CD4-positive, alpha-beta T cell (primary cell): ENCODE results near the gene NTN4. TPM values are rescaled to one million over a fixed set of nuclear protein-coding genes. Genes with fewer than 3 reads are reported as not detected.
"Not testable (repeated sequence)": the region's sequence is repeated elsewhere in the genome, so short reads cannot be mapped to it uniquely, and the experiment has no call there.

Source experiments
- ATAC-seq: fragments of 200-7000 bp; cut with Tn5 transposase; one replicate; pipeline ENCODE4 v1.10.0; 2022; ENCODE audit warnings: mild to moderate bottlenecking; ENCODE audit not compliant: poor library complexity
- CTCF ChIA-PET: fragments of 350-600 bp; sonication (Branson Sonifier 250); formaldehyde crosslinking; loops from one replicate; lab custom pipeline; 2021; ENCODE audit warnings: antibody characterized with exemption, inconsistent platforms; lab: Charles Lee
- POLR2A ChIA-PET: fragments of 350-600 bp; sonication (Branson Sonifier 250); formaldehyde crosslinking; loops from one replicate; lab custom pipeline; 2021; ENCODE audit warnings: antibody characterized with exemption, inconsistent platforms; lab: Charles Lee
- DNase-seq, 14 experiments: peaks; one replicate each; pipeline ENCODE4 v3.0.0-alpha.2; 2013 to 2020; ENCODE audit warnings: mixed read lengths in 2 of 14
- H3K27ac ChIP-seq, 2 donors: one replicate each; pipeline versions ENCODE4 v1.5.1 to v1.7.0; 2013; ENCODE audit warnings: low read length in 2 of 2, low read depth in 1 of 2, mild to moderate bottlenecking in 1 of 2
- H3K27me3 ChIP-seq, 2 experiments: 1 replicate in 1 of 2; 2 replicates in 1 of 2; pipeline versions ENCODE4 v1.6.1 to v1.7.0; 2013; ENCODE audit warnings: low read length in 2 of 2, control low read depth in 1 of 2, mild to moderate bottlenecking in 1 of 2, moderate library complexity in 1 of 2; ENCODE audit not compliant: insufficient read depth in 2 of 2, control insufficient read depth in 1 of 2
- H3K36me3 ChIP-seq: one replicate; pipeline ENCODE4 v1.6.1; 2013; ENCODE audit warnings: low read length, control low read depth; ENCODE audit not compliant: insufficient read depth
- H3K4me1 ChIP-seq: one replicate; pipeline ENCODE4 v1.6.1; 2013; ENCODE audit warnings: low read length, control low read depth; ENCODE audit not compliant: insufficient read depth
- H3K4me3 ChIP-seq: one replicate; pipeline ENCODE4 v1.5.1; 2013; ENCODE audit warnings: mild to moderate bottlenecking, low read length, moderate library complexity
- H3K9me3 ChIP-seq, 2 experiments: 1 replicate in 1 of 2; 2 replicates in 1 of 2; pipeline versions ENCODE4 v1.6.1 to v1.7.0; 2013; ENCODE audit warnings: low read length in 2 of 2, mild to moderate bottlenecking in 2 of 2, control low read depth in 1 of 2, moderate library complexity in 1 of 2; ENCODE audit not compliant: control insufficient read depth in 1 of 2, insufficient read depth in 1 of 2
- H3K27ac Mint-ChIP-seq: one replicate; pipeline ENCODE4 v1.8.0; 2020; ENCODE audit warnings: mixed read lengths
- H3K27me3 Mint-ChIP-seq: one replicate; pipeline ENCODE4 v1.8.0; 2021; ENCODE audit warnings: mixed read lengths
- H3K36me3 Mint-ChIP-seq: one replicate; pipeline ENCODE4 v1.8.0; 2021; ENCODE audit warnings: low read depth, mixed read lengths
- H3K4me1 Mint-ChIP-seq: one replicate; pipeline ENCODE4 v1.8.0; 2021; ENCODE audit warnings: low read depth, mixed read lengths
- H3K4me3 Mint-ChIP-seq: one replicate; pipeline ENCODE4 v1.8.0; 2020; ENCODE audit warnings: mild to moderate bottlenecking, mixed read lengths
- H3K9me3 Mint-ChIP-seq: one replicate; pipeline ENCODE4 v1.8.0; 2020; ENCODE audit warnings: mixed read lengths
- intact Hi-C, 2 experiments: fragments of 100-400 bp; cut with DNase I in 1 of 2; cut with micrococcal nuclease in 1 of 2; formaldehyde crosslinking; loops; one replicate each; pipeline versions ENCODE4 v1.15.1 to v1.9.0; 2023 to 2025; cut with DNase I, micrococcal nuclease
- total RNA-seq, 174 experiments: library from RNA in 2 of 174; stranded (reverse) in 2 of 174; gene quantifications; one replicate each; pipeline ENCODE4 v1.2.3 and lab custom pipeline; 2021 to 2026
- TF ChIP-seq, protein P1 (sequence below): fragments of 200-600 bp; IDR thresholded peaks from one replicate; pipeline ENCODE4 v1.8.0; 2022; ENCODE audit warnings: antibody characterized with exemption, mild to moderate bottlenecking

Gene NTN4
- total RNA-seq, 2 experiments from 2014 or later = 0.47 to 0.71 TPM

DNA sequence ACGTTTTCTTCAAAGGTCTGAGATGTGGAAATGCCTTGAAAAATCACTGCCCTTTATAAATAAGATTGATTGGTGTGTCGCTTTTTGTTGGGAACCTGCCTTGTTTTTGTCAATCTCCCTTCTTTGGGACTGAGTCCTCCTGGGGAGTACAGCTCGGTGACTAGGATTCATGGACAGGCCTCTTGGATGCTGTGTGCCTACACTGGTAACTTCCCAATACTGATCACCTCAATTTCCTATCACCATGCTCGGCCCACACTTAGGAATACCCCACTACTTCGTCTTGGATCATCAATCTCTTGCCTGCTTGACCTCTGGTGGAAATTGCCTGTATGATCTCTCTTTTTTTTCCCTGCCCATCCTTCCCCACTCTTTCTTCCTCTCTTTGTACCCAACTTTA is 34.2 kb downstream of the NTN4 start:
- TF ChIP-seq, protein P1, sequence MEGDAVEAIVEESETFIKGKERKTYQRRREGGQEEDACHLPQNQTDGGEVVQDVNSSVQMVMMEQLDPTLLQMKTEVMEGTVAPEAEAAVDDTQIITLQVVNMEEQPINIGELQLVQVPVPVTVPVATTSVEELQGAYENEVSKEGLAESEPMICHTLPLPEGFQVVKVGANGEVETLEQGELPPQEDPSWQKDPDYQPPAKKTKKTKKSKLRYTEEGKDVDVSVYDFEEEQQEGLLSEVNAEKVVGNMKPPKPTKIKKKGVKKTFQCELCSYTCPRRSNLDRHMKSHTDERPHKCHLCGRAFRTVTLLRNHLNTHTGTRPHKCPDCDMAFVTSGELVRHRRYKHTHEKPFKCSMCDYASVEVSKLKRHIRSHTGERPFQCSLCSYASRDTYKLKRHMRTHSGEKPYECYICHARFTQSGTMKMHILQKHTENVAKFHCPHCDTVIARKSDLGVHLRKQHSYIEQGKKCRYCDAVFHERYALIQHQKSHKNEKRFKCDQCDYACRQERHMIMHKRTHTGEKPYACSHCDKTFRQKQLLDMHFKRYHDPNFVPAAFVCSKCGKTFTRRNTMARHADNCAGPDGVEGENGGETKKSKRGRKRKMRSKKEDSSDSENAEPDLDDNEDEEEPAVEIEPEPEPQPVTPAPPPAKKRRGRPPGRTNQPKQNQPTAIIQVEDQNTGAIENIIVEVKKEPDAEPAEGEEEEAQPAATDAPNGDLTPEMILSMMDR = no peak
- H3K4me1 ChIP-seq = no peaks in the 10 kb centered on the region
- DNase-seq = no peak
- H3K27me3 Mint-ChIP-seq = peaks cover 9% of the 10 kb centered on the region
- no peak overlapping the region for H3K4me3 Mint-ChIP-seq
- ATAC-seq = no peak
- POLR2A ChIA-PET = no interaction called here
- CTCF ChIA-PET = no interaction called here
- no peak overlapping the region for H3K27ac Mint-ChIP-seq
- no peaks in the 10 kb centered on the region for H3K9me3 Mint-ChIP-seq
- no peaks in the 10 kb centered on the region for H3K36me3 Mint-ChIP-seq
- H3K4me1 Mint-ChIP-seq = no peaks in the 10 kb centered on the region
- no peaks in the 10 kb centered on the region for H3K9me3 ChIP-seq
- intact Hi-C loops = no loop called here
- H3K27ac ChIP-seq = no peak overlapping the region
- H3K27me3 ChIP-seq = no peaks in the 10 kb centered on the region
- no peak overlapping the region for H3K4me3 ChIP-seq
- no peaks in the 10 kb centered on the region for H3K36me3 ChIP-seq

DNA sequence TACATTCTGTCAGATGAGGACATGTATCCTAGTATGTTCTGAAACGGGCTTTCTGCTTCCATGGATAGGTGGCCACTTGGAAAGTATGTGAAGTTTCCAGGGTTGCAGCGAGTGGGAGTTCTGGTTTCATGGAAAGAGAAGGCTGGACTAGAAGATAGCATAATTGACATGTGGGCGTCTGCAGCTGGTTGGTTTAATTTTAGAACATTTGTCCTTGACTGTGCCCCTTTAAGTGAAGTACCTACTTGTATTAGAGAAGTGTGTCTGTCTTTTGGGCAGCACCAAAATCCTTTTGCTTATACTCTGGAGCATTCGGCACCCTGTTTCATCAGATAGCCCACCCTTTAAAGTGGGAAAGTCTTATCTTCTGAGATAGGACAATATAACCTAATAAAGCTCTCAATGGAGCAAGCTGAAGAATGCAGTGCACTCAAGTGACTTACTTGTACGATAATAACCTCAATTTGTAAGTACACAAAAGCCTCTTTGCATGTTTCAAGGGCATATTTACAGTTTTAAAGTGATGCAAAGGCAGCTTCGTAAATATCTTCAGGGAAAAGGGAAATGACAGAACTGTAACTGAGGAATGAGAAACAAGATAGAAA is 35.2 kb downstream of the NTN4 start:
- Mint-ChIP-seq H3K4me3 (no peak overlapping the region), H3K9me3 (no peaks in the 10 kb centered on the region), H3K36me3 (no peaks in the 10 kb centered on the region), H3K27ac (no peak overlapping the region), H3K4me1 (no peaks in the 10 kb centered on the region), H3K27me3 (peaks cover 7% of the 10 kb centered on the region)
- Histone ChIP-seq H3K36me3 (no peaks in the 10 kb centered on the region), H3K27me3 (no peaks in the 10 kb centered on the region), H3K27ac (no peak overlapping the region), H3K9me3 (no peaks in the 10 kb centered on the region), H3K4me3 (no peak overlapping the region), H3K4me1 (no peaks in the 10 kb centered on the region)
- TF ChIP-seq, protein P1 = no peak
- POLR2A ChIA-PET = no interaction called here
- ATAC-seq = no peak
- CTCF ChIA-PET = no interaction called here
- no peak for DNase-seq
- intact Hi-C loops = no loop called here

DNA sequence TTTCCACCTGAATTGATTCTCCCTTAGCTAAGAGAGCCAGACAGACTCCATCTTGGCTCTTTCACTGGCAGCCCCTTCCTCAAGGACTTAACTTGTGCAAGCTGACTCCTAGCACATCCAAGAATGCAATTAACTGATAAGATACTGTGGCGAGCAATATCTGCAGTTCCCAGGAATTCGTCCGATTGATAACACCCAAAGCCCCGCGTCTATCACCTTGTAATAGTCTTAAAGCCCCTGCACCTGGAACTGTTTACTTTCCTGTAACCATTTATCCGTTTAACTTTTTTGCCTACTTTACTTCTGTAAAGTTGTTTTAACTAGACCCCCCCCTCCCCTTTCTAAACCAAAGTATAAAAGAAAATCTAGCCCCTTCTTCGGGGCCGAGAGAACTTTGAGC is 44.5 kb downstream of the NTN4 start:
- CTCF ChIA-PET = not testable (repeated sequence)

DNA sequence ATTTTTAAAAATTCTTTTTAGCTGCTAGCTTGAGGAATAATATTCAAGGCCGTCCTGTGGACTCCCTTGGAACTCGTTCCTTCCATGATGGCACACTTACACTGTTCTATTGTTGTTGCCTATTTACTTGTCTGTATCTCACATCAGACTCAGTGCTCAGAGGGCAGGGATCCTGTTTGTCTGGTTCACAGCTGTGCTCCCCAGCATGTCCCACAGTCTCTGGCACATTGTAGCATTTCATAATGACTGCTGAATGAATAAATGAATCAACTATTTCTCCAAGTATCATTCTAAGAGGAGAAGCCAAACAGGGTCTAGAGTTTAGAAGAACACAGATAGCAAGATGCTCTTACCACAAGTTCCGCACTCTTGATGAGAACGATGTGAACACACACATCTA is 48.0 kb downstream of the NTN4 start:
- H3K27me3 ChIP-seq = no peaks in the 10 kb centered on the region
- no peaks in the 10 kb centered on the region for H3K9me3 ChIP-seq
- peaks cover 15% of the 10 kb centered on the region for H3K27me3 Mint-ChIP-seq
- no peaks in the 10 kb centered on the region for H3K36me3 Mint-ChIP-seq
- no peak for DNase-seq
- no peak for ATAC-seq
- no peak overlapping the region for H3K4me3 ChIP-seq
- no peaks in the 10 kb centered on the region for H3K4me1 ChIP-seq
- H3K9me3 Mint-ChIP-seq = peaks cover 11% of the 10 kb centered on the region
- TF ChIP-seq, protein P1 = no peak
- ChIA-PET POLR2A (no interaction called here), CTCF (no interaction called here)
- no peak overlapping the region for H3K27ac Mint-ChIP-seq
- H3K4me1 Mint-ChIP-seq = no peaks in the 10 kb centered on the region
- H3K27ac ChIP-seq = no peak overlapping the region
- intact Hi-C loops = no loop called here
- no peak overlapping the region for H3K4me3 Mint-ChIP-seq
- H3K36me3 ChIP-seq = no peaks in the 10 kb centered on the region

More for the DNA sequence above, 44.5 kb downstream of the NTN4 start:
- H3K27me3 ChIP-seq, H3K36me3 ChIP-seq, H3K9me3 ChIP-seq, H3K4me3 ChIP-seq, H3K36me3 Mint-ChIP-seq, H3K4me1 Mint-ChIP-seq, DNase-seq, ATAC-seq, H3K27ac ChIP-seq, H3K27ac Mint-ChIP-seq, intact Hi-C loops, POLR2A ChIA-PET, H3K4me3 Mint-ChIP-seq, H3K4me1 ChIP-seq: not testable (repeated sequence)
- peaks cover 11% of the 10 kb centered on the region for H3K9me3 Mint-ChIP-seq
- peaks cover 20% of the 10 kb centered on the region for H3K27me3 Mint-ChIP-seq
